HG03520 (cell line): ENCODE data around the gene HAPLN1.
"Not testable (repeated sequence)": the region's sequence is repeated elsewhere in the genome, so short reads cannot be mapped to it uniquely, and the experiment has no call there.

Experiments used
- ATAC-seq: cut with Tn5 transposase; IDR thresholded peaks from one replicate; pipeline ENCODE4 v1.9.1; 2021; ENCODE audit warnings: mild to moderate bottlenecking, moderate library complexity; ENCODE audit not compliant: unreplicated experiment

Gene HAPLN1

GRCh38 chr5:83720836-83721537 is at the start of gene HAPLN1:
Gene HAPLN1, minus strand, starts transcription at chr5:83720855. Its CDS starts 47,332 bp downstream, at chr5:83673523.
- ATAC-seq, result no peak

DNA sequence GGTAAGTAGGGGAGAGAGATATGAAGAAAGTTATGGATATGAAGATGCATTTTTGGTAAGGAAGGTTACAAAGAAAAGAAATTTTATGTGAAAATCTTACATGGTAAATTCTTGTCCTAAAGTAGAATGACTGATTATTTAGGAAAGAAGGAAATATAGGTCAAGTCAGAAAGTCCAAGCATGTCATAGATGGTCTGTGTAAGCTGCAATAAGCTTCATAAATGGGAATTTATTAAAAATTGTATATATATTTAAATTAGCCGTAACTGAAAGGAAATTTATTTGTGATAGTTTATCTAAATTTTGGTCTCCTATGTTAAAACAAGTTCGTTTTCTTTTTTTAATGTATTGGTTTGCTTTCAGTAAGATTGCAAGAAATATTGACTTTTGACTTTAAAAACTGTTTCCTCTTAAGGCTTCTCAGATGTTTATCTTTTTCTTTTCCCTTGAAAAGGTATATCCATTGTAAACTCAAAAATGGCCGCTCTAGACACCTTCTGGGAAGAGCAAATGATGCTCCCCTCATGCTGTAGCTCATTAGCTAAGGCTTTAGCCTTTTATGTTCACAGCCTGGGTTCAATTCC is 46.8 kb upstream of the HAPLN1 start:
- ATAC-seq, result no peak

GRCh38 chr5:83764101-83764500 is 43.4 kb upstream of the HAPLN1 start:
- ATAC-seq, result no peak

- no peak for ATAC-seq
Measured at GRCh38 chr5:83760579-83760978, 39.9 kb upstream of the HAPLN1 start.

GRCh38 chr5:83752700-83753099 is 32.0 kb upstream of the HAPLN1 start:
- no peak for ATAC-seq

DNA sequence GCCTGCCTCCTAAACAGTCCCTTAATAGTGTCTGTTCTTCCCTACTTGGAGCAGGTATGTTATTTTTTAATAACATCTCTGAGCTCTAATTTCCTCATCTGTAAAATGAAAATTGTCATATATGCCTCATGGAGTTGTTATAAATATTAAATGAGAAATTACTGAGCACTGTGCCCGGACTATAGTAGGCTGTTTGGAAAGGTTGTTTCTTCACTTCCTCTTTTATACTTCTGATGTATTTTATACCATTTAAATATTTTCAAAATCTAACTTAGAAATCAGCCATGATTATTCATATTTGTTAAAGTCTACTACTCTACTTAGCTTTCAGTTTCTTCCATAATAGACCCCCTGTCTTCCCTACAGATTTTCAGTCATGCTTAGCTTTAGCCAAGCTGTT is 30.5 kb upstream of the HAPLN1 start:
- no peak for ATAC-seq

- no peak for ATAC-seq
Measured at GRCh38 chr5:83750749-83751148, 30.1 kb upstream of the HAPLN1 start.

DNA sequence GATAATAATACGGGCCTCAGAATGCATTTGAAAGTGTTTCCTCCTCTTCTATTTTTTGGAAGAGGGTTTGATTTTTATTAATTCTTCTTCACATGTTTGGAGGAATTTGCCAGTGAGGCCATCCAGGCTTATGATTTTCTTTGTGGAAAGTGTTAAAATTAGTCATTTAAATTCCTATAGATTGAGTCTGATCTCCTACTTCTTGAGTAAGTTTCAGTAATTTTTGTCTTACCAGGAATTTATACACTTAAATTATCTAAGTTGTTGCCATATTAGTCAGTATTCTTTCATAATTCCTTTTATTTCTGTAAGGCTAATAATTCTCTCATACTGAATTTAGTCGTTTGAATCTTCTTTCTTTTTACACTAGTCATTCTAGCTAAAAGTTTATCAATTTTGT is 25.2 kb upstream of the HAPLN1 start:
- ATAC-seq, result no peak

GRCh38 chr5:83744821-83745220 is 24.2 kb upstream of the HAPLN1 start:
- no peak for ATAC-seq

DNA sequence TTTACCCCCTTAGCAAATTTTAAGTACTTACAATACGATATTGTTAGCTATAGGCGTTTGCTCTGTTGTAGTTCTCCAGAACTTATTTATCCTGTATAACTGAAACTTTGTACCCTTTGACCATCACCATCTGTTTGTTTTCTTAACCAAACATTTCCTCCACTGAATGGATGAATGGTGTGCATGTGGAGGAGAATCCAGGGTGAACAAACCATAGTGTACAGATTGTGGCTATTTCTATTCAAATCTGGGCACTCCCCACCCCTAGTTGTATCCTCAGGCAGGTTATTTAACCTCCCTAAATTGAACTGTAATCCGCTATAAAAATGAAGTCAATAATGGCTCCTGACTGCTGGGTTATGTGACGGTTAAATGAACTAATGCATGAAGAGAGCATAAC is 21.4 kb upstream of the HAPLN1 start:
- no peak for ATAC-seq

DNA sequence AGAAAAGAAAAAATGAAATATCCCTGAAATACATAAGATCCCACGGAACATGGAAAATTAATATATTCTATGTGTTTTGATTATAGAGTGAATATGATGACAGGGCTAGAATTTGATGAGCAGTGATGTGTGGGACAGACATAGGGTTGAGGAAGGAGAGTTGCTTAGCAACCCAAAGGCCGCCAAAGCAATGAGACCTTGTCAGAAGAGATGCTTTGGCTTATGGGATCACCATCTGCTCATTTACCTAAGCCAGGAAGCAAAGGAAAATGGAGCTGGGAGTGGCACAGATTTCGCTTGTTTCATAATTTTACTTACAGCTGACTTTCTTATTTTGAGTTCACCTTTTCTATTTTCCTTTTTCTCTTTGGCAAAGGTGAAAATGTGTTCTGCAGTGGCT is 20.9 kb upstream of the HAPLN1 start:
- no peak for ATAC-seq

DNA sequence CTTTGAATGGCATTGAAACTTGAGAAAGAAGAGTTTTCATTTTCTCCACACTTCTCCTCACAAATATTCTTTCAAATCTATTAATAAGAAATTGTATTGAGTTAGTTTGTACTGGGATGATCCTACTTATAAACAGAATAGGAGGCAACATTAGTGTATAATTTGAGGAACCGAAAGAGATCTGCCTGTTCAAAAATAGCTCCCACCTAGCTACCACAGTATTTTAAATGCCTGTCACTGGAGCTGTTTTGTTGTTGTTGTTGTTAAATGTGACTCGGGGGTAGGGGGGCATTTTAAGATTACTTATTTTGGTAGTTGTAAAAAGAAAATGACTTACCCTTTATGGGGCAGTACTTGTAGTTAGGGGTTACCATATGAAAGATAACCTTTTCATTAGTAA is 20.1 kb upstream of the HAPLN1 start:
- ATAC-seq, result peak; percentile 93

DNA sequence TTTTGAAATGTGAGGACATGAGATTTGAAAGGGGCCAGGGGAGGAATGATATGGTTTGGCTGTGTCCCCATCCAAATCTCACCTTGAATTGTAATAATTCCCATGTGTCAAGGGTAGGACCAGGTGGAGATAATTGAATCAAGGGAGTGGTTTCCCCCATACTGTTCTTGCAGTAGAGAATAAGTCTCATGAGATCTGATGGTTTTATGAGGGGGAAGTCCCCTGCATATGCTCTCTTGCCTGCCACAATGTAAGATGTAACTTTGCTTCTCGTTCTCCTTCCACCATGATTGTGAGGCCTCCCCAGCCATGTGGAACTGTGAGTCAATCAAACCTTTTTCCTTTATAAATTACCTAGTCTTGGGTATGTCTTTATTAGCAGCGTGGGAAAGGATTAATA is 15.5 kb upstream of the HAPLN1 start:
- not testable (repeated sequence) for ATAC-seq

DNA sequence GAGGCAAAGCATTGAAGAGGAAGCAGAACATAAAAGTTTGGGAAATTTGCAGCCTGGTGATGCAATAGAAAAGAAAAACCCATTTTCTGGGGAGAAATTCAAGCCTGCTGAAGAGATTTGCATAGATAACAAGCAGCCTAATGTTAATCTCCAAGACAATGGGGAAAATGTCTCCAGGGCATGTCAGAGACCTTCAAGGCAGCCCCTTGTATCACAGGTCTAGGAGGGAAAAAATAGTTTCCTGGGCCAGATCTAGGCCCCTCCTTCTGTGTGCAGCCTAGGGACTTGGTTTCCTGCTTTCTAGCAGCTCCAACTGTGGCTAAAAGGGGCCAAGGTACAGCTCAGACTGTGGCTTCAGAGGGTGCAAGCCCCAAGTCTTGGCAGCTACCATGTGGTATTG is 14.4 kb upstream of the HAPLN1 start:
- ATAC-seq, result not testable (repeated sequence)

DNA sequence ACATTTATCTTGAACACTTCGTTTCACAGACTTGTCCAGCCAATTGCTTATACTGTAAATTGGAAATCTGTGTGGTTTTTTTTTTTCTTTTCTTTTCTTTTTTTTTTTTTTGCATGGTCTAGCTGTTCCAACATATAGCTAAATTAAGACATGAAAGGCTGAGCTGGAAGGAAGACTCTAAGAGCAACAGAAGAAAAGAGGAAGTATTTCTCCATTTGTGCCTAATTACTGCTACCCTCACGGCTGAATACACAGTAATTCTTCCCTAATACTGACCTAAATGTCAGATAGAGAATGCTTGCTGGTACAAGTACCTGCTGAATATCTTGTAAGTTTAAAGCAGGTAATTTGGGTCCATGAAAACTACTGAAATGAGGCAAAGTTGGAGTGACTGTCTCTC is 11.0 kb upstream of the HAPLN1 start:
- no peak for ATAC-seq

GRCh38 chr5:83729362-83729761 is 8.7 kb upstream of the HAPLN1 start:
- ATAC-seq, result no peak

DNA sequence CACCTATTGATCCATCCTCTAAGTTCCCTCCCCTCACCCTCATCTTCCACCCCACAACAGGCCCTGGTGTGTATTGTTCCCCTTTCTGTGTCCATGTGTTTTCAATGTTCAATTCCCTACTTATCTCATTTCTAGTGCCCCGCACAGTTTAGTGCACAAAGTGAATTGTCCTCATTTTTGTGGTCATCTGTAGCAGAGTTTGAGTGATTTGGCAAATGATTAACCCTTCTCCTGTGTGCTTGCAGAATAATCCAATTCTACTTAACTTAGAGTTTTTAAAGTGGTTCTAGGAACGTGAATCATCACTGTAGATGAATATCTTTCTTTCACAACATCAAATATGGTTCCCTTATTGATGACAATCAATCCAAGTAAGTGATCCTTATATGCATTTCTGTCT is 6.3 kb upstream of the HAPLN1 start:
- ATAC-seq, result no peak

DNA sequence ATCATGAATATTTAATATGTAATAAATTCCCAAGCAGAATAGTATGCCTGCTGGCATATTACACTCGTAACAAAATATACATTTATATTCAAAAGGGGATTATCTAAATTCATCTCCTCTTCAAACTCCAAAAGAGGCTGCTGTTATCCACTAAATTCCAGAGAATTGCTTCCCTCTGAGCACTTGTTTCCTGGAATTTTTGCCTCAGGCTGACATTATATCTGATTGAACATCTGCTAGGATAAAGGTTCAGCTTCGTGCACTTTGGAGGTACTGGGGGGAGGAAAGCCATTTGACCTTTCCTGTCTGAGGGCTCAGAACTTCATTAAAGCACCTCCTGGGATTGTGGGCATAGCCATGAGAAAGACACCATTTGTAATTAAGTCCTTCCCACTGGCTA is 4.3 kb upstream of the HAPLN1 start:
- ATAC-seq, result no peak

GRCh38 chr5:83724001-83724400 is 3.3 kb upstream of the HAPLN1 start:
- no peak for ATAC-seq

DNA sequence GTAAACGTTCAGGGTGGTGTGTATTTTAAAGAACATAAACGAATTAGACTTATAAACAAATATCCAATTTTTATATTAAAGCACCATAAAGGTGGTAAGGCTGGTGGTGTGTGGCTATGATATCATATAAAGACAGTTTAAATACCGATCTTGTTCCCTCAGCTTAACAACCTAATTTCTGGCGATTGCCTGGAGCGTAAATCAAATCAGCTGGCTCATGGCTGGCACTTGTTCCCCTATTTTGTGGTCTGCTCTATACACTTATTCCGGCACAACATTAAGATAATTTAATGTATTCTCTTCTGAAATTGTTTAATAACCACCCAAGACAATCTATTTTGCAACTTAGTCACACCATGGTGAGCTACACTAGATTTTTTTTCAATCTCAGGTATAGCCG is 2.4 kb upstream of the HAPLN1 start:
- ATAC-seq, result no peak

DNA sequence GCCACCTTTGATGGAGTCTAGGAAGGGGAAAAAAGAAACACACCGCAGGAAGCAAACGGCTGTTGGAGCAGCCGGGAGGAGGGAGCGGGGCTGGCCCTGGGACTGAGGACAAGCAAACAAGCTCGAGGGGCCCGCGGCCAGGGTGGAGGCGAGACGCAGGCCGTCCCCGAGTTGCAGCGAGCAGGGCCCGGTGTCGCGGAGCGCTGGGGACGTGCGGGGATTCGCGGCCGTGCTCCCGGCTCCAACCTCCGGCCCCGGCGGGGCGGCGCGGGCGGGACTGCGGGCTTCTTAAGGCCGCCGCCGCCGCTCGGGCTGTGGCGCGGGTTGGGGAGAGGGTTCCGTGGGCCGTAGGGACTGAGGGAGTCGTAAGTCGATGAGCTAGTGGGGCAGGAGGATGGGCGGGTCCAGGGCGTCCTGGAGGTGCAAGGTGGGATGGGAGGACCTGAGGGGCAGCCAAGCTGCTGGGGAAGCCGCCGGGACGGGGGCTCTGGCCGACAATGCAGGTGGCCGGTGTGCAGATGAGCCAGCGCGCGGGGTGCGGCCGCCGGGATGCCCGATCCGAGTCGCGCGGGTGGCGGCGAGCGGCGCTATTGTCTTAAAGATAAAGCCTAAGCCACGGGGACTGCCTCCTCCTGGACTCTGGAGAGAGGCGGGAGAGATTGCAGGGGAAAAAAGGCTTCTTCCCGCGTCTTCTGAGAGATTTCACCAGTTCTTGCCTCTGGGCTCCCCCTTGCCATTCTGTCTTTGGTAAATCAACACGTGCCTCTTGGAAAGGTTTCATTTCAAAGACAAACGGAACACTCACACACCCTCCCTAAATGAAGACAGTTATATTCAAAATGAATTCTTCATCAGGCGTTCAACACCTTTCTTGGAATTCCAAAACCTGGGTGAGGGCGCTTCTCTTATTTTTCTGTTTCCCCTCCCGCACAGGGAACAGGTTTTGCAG is 1.6 kb upstream of the HAPLN1 start:
- peak; percentile 44 for ATAC-seq
